AG09309 (cell line): ENCODE data around the gene NFATC1.
"Not testable (repeated sequence)": the region's sequence is repeated elsewhere in the genome, so short reads cannot be mapped to it uniquely, and the experiment has no call there.

Source experiments
- DNase-seq: peaks from one replicate; pipeline ENCODE4 v3.0.0-alpha.2; 2010; ENCODE audit warnings: low read depth
- H3K4me3 ChIP-seq: 2 replicates; pipeline ENCODE4 v1.5.1; 2011; ENCODE audit warnings: mild to moderate bottlenecking, low read depth, low read length, moderate library complexity; ENCODE audit not compliant: control insufficient read depth
- CTCF ChIP-seq: IDR thresholded peaks from 2 replicates; pipeline ENCODE4 v1.5.1; 2011; ENCODE audit warnings: mild to moderate bottlenecking, low read depth, low read length, inconsistent platforms; ENCODE audit not compliant: insufficient read depth, control insufficient read depth; ENCODE audit errors: missing control alignments

Gene NFATC1

GRCh38 chr18:79501006-79501405, 105.3 kb downstream of the NFATC1 start:
- DNase-seq = no peak
- TF ChIP-seq CTCF = no peak
- H3K4me3 ChIP-seq = no peak overlapping the region

- H3K4me3 ChIP-seq = no peak overlapping the region
- TF ChIP-seq CTCF = no peak
- DNase-seq = no peak
These were observed 107.1 kb downstream of the NFATC1 start for GRCh38 chr18:79502782-79503181.

GRCh38 chr18:79503406-79503805, 107.7 kb downstream of the NFATC1 start:
- DNase-seq = no peak
- no peak for TF ChIP-seq CTCF
- no peak overlapping the region for H3K4me3 ChIP-seq

GRCh38 chr18:79504034-79504433, 108.3 kb downstream of the NFATC1 start:
- H3K4me3 ChIP-seq = no peak overlapping the region
- TF ChIP-seq CTCF = no peak
- DNase-seq = no peak

GRCh38 chr18:79504495-79504894, 108.8 kb downstream of the NFATC1 start:
- DNase-seq, H3K4me3 ChIP-seq: not testable (repeated sequence)

GRCh38 chr18:79505465-79505864, 109.7 kb downstream of the NFATC1 start:
- DNase-seq = not testable (repeated sequence)

GRCh38 chr18:79506191-79507075, 110.7 kb downstream of the NFATC1 start:
- no peak for TF ChIP-seq CTCF
- no peak for DNase-seq
- H3K4me3 ChIP-seq = no peak overlapping the region

More at GRCh38 chr18:79505465-79505864, 109.7 kb downstream of the NFATC1 start:
- H3K4me3 ChIP-seq = not testable (repeated sequence)
